Brain microvascular endothelial cell (primary cell): ENCODE results near the gene CPS1.

ENCODE experiments used
- DNase-seq: peaks from one replicate; pipeline ENCODE4 v3.0.0-alpha.2; 2020
- H3K27ac ChIP-seq: fragments of 250-450 bp; sonication (Bioruptor Pico); 2 replicates; pipeline ENCODE4 v1.5.1; 2020; ENCODE audit warnings: mild to moderate bottlenecking, moderate library complexity
- H3K27me3 ChIP-seq: fragments of 250-450 bp; sonication (Bioruptor Pico); replicated peaks from 2 replicates; pipeline ENCODE4 v1.5.1; 2020; ENCODE audit warnings: mild to moderate bottlenecking
- H3K36me3 ChIP-seq: fragments of 250-450 bp; sonication (Bioruptor Pico); replicated peaks from 2 replicates; pipeline ENCODE4 v1.5.1; 2020; ENCODE audit warnings: mild to moderate bottlenecking
- H3K4me3 ChIP-seq: 2 replicates; pipeline ENCODE4 v1.5.1; 2011; ENCODE audit warnings: low read depth, mild to moderate bottlenecking, control low read depth, low read length, moderate library complexity
- CTCF ChIP-seq: IDR thresholded peaks from 2 replicates; pipeline ENCODE4 v1.5.1; 2011; ENCODE audit warnings: low read depth, mild to moderate bottlenecking, moderate library complexity, low read length, control low read depth, inconsistent platforms; ENCODE audit errors: missing control alignments
- in situ Hi-C: cut with HindIII; loops from 2 replicates; pipeline ENCODE4 v1.10.0; 2017; ENCODE audit warnings: low sequenced_read_pairs, low pct_ligation_motif_present

The CPS1 gene

GRCh38 chr2:210655229-210655975 is 99.0 kb downstream of the CPS1 start:
- H3K27me3 ChIP-seq: no peaks in the 10 kb centered on the region
- H3K36me3 ChIP-seq: no peaks in the 10 kb centered on the region
- H3K27ac ChIP-seq: no peak overlapping the region
- in situ Hi-C loops: no loop called here
- no peak for DNase-seq
- TF ChIP-seq CTCF: no peak
- H3K4me3 ChIP-seq: no peak overlapping the region

DNA sequence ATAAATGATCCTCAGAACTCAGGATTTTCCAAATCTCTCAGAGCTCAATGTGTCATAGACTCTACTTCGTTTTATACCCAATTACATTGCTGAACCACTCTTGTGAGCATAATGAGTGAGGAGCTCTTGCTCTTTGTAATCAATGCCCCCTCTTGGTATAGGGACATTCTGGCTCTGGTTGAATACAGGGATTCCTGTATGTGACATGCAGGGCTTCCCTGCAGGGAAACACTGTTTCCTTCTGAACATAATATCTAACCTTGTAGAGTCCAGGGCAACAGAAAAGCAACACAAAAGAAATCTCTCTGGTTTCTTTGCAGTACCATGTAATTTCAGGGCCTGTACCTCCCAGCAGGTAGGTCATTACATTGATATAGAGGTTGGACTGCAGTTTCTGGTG is 101.5 kb downstream of the CPS1 start:
- DNase-seq: no peak
- in situ Hi-C loops: no loop called here
- H3K4me3 ChIP-seq: no peak overlapping the region
- no peaks in the 10 kb centered on the region for H3K36me3 ChIP-seq
- no peak overlapping the region for H3K27ac ChIP-seq
- TF ChIP-seq CTCF: no peak
- no peaks in the 10 kb centered on the region for H3K27me3 ChIP-seq

DNA sequence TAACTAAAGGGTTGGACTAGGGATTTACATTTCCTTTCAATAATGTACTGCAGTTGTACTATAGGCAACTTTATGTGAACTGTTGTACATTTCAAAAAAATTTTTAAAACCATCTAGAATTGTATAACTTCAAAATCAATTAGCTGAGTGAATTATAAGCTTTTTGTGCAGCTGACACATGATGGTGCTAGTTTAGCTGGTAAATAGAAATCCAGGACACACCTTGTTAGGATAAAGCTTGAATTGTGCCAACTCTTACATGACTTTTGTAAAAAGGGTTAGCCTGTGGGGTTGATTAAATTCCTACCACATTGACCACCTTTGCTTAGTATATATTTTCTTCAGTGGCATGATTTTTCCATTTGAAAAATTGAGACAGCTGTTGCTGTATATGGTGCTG is 104.4 kb downstream of the CPS1 start:
- H3K36me3 ChIP-seq: no peaks in the 10 kb centered on the region
- in situ Hi-C loops: no loop called here
- no peak overlapping the region for H3K27ac ChIP-seq
- no peak for TF ChIP-seq CTCF
- no peak for DNase-seq
- H3K27me3 ChIP-seq: no peaks in the 10 kb centered on the region
- H3K4me3 ChIP-seq: no peak overlapping the region

DNA sequence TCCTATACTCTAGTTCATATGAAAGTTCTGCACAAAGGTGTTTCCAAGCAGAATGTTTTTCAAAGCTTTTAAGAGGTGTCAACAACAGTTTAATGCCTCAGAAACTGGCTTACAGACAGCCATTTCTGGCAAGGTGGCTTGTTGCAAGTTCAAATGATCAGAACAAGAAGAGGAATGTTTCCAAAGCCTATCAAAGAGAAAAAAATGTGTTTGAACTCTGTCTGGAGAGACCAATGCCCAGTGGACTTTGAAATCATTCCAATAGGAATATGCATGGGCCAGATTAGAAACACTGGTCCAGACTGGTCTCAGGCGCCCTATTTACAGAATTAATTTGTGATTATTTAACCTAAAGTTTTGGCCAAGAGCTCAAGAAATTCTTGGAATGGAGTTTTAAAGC is 106.2 kb downstream of the CPS1 start:
- H3K36me3 ChIP-seq: no peaks in the 10 kb centered on the region
- no peaks in the 10 kb centered on the region for H3K27me3 ChIP-seq
- no peak overlapping the region for H3K4me3 ChIP-seq
- TF ChIP-seq CTCF: no peak
- DNase-seq: no peak
- H3K27ac ChIP-seq: no peak overlapping the region
- in situ Hi-C loops: no loop called here

GRCh38 chr2:210663631-210664089 is 107.3 kb downstream of the CPS1 start:
- peak; percentile 55 for DNase-seq
- H3K27me3 ChIP-seq: no peaks in the 10 kb centered on the region
- no peak overlapping the region for H3K27ac ChIP-seq
- H3K36me3 ChIP-seq: no peaks in the 10 kb centered on the region
- no peak overlapping the region for H3K4me3 ChIP-seq
- TF ChIP-seq CTCF: peak; percentile 53
- in situ Hi-C loops: no loop called here

GRCh38 chr2:210667711-210668110 is 111.3 kb downstream of the CPS1 start:
- H3K4me3 ChIP-seq: no peak overlapping the region
- no peak for TF ChIP-seq CTCF
- H3K27me3 ChIP-seq: no peaks in the 10 kb centered on the region
- H3K27ac ChIP-seq: no peak overlapping the region
- no peak for DNase-seq
- in situ Hi-C loops: no loop called here
- H3K36me3 ChIP-seq: no peaks in the 10 kb centered on the region
